HepG2 (cell line): ENCODE measurements around the gene PCBP1. TPM values are rescaled to one million over a fixed set of nuclear protein-coding genes. Genes with fewer than 3 reads are reported as not detected.

ENCODE experiments used
- ARID4A ChIP-seq: sonication (generic); formaldehyde crosslinking; IDR thresholded peaks from 2 replicates; pipeline ENCODE4 v1.5.0; 2020; ENCODE audit warnings: mild to moderate bottlenecking, missing genetic modification reagents, borderline replicate concordance
- BHLHE40 ChIP-seq: IDR thresholded peaks from 2 replicates; pipeline ENCODE4 v1.6.1; 2011; ENCODE audit warnings: low read length, improper control_type of control experiment
- E2F5 ChIP-seq: sonication (generic); formaldehyde crosslinking; conservative IDR thresholded peaks from 2 replicates; pipeline ENCODE4 v1.4.0; 2020; ENCODE audit warnings: missing genetic modification reagents
- KLF6 ChIP-seq: IDR thresholded peaks from 2 replicates; pipeline ENCODE4 v1.8.0; 2016; ENCODE audit warnings: missing biosample characterization, missing genetic modification reagents
- MAFK ChIP-seq, 2 experiments: IDR thresholded peaks in 1 of 2; conservative IDR thresholded peaks in 1 of 2; 2 replicates each; pipeline ENCODE4 v1.6.1; 2011; ENCODE audit warnings: improper control_type of control experiment in 2 of 2, low read length in 2 of 2
- SALL2 ChIP-seq: sonication (generic); formaldehyde crosslinking; IDR thresholded peaks from 2 replicates; pipeline ENCODE4 v1.8.1; 2023; ENCODE audit warnings: mild to moderate bottlenecking, missing genetic modification reagents, inconsistent platforms
- ZBTB26 ChIP-seq: IDR thresholded peaks from 2 replicates; pipeline ENCODE4 v1.6.1; 2016; ENCODE audit warnings: missing compliant biosample characterization, missing genetic modification reagents, borderline replicate concordance
- ZNF768 ChIP-seq: sonication (generic); formaldehyde crosslinking; IDR thresholded peaks from 2 replicates; pipeline ENCODE4 v1.4.0; 2020; ENCODE audit warnings: missing genetic modification reagents
- ZSCAN22 ChIP-seq: sonication (generic); formaldehyde crosslinking; IDR thresholded peaks from 2 replicates; pipeline ENCODE4 v1.4.0; 2020; ENCODE audit warnings: mild to moderate bottlenecking, missing genetic modification reagents
- polyA plus RNA-seq, 8 experiments: library from polyadenylated mRNA; depleted of rRNA in 3 of 8; stranded (reverse) in 7 of 8; unstranded in 1 of 8; fragments of >200 nt; fragmentation: Illumina TruSeq in 4 of 8; extraction: Trizol in 4 of 8; gene quantifications; 2 replicates each; pipeline versions ENCODE4 v1.2.1 to v1.2.3, GENCODE V29; 2011 to 2016; ENCODE audit warnings: low read depth in 4 of 8, missing spikeins in 1 of 8, mixed read lengths in 1 of 8; ENCODE audit not compliant: insufficient read depth in 1 of 8
- total RNA-seq, 5 experiments: library from RNA; depleted of rRNA; stranded (reverse); fragments of >200 nt; fragmentation: Illumina TruSeq; extraction: Trizol; gene quantifications; 2 replicates each; pipeline ENCODE4 v1.2.3, GENCODE V29; 2016; ENCODE audit warnings: low read depth in 1 of 5
- TF ChIP-seq, protein P1 (sequence below): sonication (generic); formaldehyde crosslinking; IDR thresholded peaks from 2 replicates; pipeline ENCODE4 v1.8.1; 2022; ENCODE audit warnings: low read depth, mild to moderate bottlenecking, missing genetic modification reagents
- TF ChIP-seq, protein P2 (sequence below): sonication (generic); IDR thresholded peaks from 2 replicates; pipeline ENCODE4 v1.6.1; 2016; ENCODE audit warnings: low read depth, borderline replicate concordance

PCBP1 gene
- total and polyA plus RNA-seq, 2 of the 13 experiments (the other 11 are each of a cell fraction or from before 2014, with no cell fraction given) = 32.0 to 137 TPM

GRCh38 chr2:70087702-70088597, 673 bp downstream of the PCBP1 start (continued):
- TF ChIP-seq ARID4A (CRISPR knock-in tag) = peak; percentile 71
- TF ChIP-seq MAFK (conservative IDR thresholded peaks at IDR 0.05 in 1 of 2, IDR thresholded peaks at IDR 0.05 in 1 of 2; ENCODE audit: low read length in 2 of 2) = peak; percentile 15 to 16; a peak in 1 of 4 replicates
- TF ChIP-seq, protein P1, sequence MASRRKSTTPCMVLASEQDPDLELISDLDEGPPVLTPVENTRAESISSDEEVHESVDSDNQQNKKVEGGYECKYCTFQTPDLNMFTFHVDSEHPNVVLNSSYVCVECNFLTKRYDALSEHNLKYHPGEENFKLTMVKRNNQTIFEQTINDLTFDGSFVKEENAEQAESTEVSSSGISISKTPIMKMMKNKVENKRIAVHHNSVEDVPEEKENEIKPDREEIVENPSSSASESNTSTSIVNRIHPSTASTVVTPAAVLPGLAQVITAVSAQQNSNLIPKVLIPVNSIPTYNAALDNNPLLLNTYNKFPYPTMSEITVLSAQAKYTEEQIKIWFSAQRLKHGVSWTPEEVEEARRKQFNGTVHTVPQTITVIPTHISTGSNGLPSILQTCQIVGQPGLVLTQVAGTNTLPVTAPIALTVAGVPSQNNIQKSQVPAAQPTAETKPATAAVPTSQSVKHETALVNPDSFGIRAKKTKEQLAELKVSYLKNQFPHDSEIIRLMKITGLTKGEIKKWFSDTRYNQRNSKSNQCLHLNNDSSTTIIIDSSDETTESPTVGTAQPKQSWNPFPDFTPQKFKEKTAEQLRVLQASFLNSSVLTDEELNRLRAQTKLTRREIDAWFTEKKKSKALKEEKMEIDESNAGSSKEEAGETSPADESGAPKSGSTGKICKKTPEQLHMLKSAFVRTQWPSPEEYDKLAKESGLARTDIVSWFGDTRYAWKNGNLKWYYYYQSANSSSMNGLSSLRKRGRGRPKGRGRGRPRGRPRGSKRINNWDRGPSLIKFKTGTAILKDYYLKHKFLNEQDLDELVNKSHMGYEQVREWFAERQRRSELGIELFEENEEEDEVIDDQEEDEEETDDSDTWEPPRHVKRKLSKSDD (CRISPR knock-in tag) = 0 out of 2 replicates have a peak, but pooled peaks have one; percentile 42
- no peak; the same call in 1 of the 2 replicates for TF ChIP-seq ZNF768 (CRISPR knock-in tag)
- no peak for TF ChIP-seq KLF6
- TF ChIP-seq, protein P2, sequence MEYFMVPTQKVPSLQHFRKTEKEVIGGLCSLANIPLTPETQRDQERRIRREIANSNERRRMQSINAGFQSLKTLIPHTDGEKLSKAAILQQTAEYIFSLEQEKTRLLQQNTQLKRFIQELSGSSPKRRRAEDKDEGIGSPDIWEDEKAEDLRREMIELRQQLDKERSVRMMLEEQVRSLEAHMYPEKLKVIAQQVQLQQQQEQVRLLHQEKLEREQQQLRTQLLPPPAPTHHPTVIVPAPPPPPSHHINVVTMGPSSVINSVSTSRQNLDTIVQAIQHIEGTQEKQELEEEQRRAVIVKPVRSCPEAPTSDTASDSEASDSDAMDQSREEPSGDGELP = peak; percentile 10; the same call in 1 of the 2 replicates
- TF ChIP-seq BHLHE40 = no peak; the same call in 1 of the 2 replicates
- no peak for TF ChIP-seq SALL2 (CRISPR knock-in tag)
- TF ChIP-seq E2F5 (CRISPR knock-in tag) = 0 out of 2 replicates have a peak, but pooled peaks have one; percentile 60
- no peak for TF ChIP-seq ZSCAN22 (CRISPR knock-in tag)
- TF ChIP-seq ZBTB26 (CRISPR knock-in tag) = peak; percentile 17
